GM19035 (cell line): ENCODE results near the gene YPEL5.
"Not testable (repeated sequence)": the region's sequence is repeated elsewhere in the genome, so short reads cannot be mapped to it uniquely, and the experiment has no call there.

Source experiments
- ATAC-seq: cut with Tn5 transposase; IDR thresholded peaks from one replicate; pipeline ENCODE4 v1.9.1; 2021; ENCODE audit not compliant: unreplicated experiment

The YPEL5 gene

DNA sequence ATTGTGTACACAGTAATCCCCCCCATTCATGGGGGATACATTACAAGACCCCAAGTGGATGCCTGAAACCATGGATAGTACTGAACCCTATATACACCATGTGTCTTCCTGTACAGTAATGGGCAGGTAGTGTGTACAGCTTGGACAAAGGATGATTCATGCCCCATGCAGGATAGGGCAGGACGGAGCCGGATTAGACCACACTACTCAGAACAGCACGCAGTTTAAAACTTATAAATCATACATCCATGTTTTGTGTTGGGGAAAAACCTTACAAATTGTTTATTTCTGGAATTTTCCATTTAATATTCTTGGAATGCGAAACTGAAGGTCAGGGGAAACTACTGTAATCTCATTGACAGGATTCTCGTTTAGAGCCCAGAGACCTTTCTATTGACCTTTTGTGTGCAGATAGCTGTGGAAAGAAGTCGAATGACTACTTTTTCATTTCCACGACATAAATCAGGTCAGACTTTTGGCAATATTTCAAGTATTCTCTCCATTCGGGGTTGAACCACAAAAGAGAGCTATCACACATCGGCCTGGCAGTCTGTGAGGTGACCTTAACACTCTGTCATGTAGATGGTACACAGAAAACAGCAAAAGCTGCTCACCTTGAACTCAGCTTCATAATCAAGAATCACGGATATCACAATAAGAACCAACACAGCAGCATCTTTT is 9.9 kb upstream of the YPEL5 start:
- no peak for ATAC-seq

DNA sequence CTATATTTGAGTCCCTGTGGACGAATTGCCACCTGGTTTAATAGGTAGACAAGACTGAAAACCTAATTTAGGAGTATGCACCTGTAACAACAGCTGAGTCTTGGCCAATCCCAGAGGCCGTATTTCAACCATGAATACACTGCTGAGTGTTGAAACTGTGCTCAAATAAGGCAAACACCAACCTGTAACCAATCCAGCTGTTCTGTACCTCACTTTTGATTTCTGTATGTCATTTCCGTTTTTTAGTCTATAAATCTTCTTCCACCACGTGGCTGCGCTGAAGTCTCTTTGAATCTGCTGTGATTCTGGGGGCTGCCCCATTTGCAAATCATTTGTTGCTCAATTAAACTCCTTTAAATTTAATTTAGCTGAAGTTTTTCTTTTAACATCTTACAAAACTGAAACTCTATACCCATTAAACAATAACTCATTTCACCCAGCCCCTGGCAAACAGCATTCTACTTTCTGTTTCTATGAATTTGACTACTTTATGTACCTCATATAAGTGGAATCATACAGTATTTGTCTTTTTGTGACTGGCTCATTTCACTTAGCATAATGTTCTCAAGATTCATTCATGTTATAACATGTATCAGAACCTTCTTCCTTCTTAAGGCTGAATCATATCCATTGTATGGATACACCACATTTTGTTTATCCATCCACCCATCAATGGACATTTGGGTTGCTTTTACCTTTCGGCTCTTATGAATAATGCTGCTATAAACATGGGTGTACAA is 7.5 kb upstream of the YPEL5 start:
- ATAC-seq = no peak

DNA sequence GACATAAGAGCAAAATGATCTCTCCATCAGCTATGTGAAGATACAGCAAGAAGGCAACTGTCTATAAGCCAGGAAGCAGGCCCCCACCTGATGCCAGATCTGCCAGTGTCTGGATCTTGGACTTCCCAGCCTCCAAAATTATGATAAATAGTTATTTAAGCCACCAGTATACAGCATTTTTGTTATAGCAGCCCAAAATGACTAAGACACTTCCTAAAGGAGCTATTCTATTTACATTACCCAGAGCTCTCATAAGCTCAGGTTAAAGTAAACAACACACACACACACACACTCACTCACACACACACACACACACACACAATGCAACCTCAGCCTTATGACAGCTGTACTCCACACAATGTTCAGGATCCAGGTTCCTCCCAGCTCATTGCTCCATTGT is 5.7 kb upstream of the YPEL5 start:
- no peak for ATAC-seq

DNA sequence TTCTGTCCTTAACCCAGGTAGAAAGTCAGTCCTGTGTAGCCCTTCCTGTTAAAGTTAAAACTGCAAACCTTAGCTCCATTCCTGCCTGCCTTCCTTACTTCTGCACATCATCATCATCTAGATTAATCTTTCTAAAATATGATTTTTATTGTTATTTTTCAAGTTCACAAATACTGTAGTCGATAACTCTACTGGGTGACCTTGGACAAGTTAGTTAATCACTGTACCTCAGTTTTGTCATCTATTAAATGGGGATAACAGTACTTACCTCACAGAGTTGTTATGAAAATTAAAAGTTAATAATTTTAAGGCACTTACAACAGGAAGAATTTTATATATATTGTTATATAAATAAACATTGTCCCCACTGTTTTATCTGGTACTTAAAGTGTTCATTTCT is 2.5 kb upstream of the YPEL5 start:
- ATAC-seq = no peak

DNA sequence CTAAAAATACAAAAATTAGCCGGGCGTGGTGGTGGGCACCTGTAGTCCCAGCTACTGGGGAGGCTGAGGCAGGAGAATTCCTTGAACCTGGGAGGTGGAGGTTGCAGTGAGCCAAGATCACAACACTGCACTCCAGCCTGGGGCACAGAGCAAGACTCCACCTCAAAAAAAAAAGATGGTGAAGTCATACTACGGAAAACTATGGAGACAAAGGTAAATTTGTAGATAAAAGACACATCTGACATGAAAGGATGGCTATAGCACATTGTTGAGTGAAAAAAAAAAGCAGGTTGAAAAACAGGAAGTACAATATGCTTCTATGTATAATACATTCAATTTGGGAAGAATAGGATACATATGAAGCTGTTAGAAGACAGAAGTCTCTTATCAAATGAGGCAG is 1.9 kb upstream of the YPEL5 start:
- not testable (repeated sequence) for ATAC-seq

DNA sequence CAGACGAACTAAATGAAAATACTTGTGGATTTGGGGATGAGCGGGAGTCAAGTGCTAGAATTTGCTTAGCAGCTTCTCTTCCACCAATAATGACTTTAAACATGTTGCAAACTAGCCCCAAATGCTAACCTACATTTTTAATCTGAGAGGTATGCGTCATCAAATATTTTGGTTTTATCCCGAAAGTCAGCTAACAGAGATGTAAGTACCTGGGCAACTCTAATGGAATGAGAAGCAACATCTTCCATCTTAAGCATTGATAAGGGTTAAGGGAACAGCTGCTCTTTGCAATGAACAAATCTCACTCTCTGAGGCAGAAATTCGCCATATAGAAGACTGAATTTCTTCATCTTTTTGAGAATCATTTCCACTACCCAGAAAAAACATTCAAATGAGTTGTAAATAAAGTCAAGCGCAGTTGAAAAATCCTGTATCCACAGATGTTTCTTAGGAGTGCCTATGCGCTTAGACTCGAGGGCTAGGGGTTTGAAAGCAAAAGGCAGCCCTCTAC is 926 bp upstream of the YPEL5 start:
- ATAC-seq = no peak

DNA sequence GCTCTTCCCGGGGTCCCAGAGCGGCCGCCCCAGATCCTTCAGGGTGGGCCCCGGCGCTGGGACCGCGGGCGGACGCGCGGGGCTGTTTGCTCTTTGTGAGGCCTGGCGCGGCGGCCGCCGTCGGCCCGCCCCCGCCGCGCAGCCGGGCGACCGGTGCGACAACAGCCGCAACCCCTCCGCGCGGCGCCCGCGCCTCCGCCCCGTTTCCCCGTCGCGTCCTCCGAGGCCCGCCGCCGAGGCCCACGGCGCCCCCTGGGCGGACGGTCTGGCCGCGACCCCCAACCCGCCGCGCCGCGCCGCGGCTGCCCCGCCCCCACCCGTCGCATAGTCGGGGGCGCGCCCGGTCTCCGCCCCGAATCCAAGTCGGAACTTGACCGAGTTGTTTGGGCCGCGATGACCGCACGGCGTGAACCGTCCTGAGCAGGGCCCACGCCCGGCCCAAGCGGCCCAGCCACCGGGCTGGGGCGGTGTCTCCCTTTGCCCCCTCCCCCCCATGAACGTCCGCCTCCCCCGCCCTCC is 448 bp downstream of the YPEL5 start:
- ATAC-seq = peak; percentile 6

DNA sequence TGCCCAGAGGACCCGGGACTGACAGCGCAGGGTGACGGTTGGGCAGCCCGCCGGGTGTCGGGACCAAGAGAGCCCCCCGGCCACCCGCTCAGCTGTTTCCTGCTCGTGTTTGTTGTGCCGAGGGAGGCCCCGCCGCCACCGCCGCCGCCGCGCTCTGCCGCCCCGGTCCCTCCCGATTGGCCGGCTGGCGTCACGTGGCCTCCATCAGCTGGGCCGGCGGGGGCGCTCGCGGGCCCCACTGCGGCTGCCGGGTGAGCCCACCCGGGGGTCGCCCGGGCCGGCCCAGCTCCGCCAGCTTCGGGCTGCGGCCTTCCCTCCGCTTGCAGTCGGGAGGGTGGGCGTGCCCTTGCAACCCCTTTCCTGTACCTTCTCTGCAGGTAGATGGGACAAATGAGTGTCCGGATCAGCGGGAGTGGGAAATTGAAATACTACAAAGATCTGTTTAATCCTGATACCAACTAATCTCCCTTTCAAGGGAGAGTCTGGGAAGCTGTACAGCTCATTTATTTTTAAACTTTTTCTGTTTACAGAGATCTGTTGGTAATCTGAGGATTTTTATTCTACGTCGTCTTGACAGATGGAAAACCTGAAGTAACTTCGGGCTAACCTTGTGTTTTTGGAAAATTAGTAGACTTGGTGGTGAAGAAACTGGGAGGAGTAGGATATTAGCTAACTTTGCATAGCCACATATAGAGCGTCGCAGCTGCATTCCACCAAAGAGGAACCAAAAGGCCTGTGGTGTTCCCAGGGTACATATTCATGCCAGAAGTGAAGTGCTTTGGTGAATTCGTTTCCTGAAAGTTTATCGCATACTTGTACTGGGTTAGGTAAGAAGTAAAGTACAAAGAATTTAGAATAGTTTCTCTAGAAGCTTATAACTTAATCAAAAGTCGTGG is 1.2 kb downstream of the YPEL5 start:
- peak; percentile 23 for ATAC-seq

DNA sequence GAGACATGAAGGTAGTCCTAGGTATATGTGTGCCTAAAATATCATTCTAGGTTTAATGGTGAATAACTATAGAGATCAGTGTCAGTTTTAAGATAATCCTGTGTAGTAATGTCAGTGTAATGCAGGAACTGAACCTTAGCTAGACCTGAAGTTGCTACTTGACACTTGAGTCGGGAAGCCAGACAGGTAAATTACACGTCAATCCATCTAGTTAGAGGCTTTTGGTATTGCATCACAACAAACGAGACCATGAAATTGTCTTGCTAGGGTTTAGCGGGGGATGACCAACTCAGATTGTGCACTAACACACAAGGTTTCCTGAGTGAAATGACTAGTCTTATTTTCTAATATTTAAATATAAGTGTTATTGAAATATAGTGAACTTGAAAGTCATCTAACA is 2.0 kb downstream of the YPEL5 start:
- ATAC-seq = no peak

DNA sequence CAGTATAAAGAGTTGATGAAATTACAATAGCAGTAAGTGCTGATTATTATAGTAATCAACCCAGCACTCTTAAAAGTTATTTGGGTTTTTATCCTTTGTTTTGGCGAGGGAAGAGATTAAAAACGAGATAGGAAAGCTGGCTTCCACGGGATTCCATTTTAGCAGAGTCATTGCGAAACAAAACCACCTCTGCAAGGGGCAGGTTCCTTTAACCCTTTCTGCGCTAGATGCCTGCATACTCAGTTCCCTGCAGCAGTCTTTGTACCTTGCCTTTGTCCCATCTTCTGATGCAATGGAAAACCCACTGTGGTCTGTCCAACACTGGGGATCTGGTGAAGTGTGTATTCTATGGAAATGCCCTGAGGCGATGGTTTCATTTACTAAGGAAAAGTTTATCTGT is 2.7 kb downstream of the YPEL5 start:
- no peak for ATAC-seq

DNA sequence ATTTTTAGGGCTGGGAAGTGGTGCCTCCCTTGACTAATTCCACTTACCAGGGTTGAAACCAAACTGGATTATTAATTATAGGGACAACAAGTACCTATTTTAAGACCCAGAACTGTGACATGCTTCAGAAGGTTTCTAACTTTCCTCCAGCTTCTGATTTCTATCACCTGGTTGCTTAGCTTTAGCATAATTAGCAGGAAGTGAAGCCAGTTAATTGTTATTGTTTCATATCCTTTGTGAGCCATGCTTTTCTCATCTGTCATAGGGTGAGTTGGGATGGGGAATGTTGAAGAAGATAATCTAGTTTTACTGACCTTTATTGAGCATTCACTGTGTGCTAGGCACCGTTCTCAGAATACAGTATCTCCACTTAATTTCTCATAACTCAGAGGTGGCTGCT is 3.2 kb downstream of the YPEL5 start:
- no peak for ATAC-seq

DNA sequence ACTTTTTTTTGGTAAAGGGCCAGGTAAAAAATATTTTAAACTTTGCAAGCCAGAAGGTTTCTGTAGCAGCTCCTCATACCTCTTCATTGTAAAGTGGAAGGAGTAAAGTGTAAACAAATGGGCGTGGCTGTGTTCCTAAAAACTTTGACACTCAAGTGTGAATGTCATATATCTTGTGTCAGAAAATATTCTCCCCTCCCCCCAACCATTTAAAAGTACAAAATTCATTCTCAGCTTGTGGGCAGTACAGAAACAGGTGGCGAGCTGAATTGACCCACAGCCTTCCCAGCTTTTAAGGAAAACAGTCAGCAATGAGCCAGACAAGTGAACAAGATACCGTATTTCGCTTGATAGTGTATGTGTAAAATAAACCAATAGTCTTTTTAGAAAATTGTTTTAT is 4.0 kb downstream of the YPEL5 start:
- no peak for ATAC-seq

DNA sequence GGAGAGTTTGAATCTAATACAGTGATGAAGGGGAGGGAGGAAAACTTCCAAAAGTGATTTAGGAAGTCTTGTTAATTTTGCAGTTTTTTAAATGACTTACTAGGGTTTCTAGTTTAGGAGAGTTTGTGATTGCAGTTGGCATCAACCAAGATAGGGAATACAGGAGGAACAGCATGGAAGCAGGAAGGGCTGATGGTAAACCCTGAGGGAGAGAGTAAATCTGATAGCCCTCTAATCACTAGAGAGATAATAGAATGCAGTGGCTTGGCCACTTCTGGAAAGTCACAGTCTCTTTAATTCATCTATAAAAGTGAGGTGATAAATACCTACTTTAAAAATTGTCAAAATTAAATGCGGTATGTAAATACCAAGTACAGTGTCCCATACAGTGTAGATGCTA is 5.6 kb downstream of the YPEL5 start:
- no peak for ATAC-seq

DNA sequence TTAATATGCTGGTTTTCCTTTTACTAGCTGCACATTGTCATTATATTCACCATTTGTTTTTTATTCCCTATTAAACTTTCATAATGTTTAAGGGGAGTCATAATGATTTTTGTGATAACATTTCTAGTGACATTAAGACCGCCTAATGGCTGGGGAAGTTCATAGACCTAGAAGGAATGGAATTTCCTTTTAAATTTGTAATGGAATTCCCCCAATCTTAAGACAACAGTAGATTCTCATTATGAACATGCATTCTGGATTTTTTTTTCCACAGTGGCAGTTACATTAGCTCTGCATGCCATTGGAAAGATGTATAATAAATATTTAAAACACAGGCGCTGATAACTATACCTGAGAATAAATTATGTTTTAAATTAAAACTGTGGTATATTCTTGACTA is 8.4 kb downstream of the YPEL5 start:
- ATAC-seq = no peak

DNA sequence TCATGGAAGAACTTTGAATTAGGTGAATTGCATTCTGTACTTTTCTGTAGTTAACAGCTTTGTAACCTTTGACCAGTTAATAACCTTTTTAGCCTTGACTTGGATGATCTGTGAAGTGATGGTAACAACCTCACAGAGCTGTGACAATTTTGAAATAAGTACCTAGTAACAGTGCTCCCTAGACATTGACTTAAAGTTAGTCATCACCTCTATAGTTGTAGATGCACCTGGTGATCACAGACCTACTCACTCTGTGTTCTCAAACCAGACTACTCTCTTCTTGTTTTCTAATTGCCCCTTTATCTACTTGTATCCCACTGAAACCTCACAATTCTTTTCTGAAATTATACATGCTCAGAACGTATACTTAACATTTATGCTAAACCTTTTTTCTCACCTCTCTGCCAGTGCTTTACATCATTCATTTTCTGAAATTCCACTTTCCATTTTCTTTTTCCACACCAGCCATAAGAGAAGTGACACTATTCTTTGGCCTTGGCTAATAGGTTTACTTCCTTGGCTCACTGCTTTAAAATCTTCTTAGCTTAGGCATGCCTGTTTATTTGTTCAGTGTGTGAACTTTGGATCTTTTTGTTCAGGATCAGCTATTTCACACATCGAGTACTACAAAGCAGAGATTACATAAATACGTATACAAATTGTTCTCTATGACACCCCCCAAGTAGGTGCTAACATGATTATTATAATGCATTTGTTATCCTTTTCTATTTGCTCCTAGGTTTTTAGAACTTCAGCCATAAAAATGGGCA is 9.3 kb downstream of the YPEL5 start:
- ATAC-seq = no peak

DNA sequence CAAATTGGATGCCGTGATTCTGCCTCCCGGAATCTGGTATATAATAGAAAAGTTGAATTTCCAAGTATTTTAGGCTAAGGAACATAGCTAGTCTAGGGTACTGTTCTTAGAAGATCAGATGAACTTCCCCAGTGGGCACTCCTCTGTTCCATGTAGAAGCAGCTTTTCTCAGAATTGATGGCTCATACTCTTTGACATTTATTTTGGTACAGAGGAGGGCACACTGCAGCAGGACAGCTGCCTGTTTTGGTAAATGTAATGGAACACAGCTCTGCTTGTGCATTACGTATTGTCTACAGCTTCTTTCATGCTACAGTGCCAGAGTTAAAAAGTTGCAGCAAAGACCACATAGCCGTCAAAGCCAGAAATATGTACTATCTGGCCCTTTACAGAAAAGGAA is 10.8 kb downstream of the YPEL5 start:
- ATAC-seq = no peak

DNA sequence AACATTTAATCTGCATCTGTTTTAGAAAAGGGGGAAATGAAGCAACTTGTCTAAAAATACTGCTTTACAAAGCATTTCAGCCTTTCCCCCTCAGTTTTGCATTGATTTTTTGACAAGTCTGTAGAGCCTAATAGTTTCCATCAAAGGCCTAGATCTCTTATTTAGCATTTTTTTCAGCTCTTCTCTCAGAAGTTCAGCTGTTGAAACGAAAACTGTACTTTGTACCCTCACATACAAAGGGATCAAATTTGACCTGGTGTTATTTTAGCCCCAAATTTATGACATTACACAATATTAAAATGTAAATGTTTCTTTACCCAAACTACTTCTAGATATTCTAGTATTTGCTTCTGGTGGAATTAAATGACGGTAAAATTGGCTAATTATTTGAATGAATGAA is 13.0 kb downstream of the YPEL5 start:
- ATAC-seq = no peak

DNA sequence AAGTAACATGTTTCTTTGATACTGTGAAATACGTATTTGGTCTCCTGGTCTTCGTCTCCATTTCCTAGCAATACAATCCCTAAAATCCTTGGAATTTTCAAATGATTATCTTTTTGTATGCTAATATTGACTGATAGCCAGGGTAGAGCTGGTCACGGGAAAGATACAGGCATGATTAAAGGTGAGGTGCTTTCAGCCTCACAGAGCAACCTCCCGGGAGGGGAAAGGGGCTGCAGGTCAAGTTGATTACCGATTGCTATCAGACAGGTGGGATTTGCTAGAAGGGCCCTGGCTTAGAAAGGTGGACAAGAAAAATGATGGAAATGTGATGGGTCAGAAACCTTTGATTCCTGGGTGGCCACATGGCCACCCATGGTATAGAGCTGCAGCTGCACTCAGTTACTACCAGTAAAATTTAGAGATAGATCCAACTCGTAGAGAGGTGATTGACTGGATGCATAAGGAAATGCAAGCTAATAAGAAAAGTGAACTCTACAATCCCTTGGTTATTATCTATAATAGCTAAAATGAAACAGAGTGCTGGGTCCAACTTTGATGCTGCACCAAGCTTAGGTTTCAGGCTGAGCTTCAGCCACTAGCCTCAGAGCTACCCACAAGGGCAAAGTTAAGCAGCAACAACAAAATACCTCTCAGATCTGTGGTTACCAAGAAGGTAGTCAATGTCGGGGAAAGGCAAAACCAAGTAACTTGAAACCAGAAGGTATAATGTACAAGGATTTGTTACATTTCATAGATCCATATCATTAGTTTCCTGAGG is 15.3 kb downstream of the YPEL5 start:
- ATAC-seq = no peak

DNA sequence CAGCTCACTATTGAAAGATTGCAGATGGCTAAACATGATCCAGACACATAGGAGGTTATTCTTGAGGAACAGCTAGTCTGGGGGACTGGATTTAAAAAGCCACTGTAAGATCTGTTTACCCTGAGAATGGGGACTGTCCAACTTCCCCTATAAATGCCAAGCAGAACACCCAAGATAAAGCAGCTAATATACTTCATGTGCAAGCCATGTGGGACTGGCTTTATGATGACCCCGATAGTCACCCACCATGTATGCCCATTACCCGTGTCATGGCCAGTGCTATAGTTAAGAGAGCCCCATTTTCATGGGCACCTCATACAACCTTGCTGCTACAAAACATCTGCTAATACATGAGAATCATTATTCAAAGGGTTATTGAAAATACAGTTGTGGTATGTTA is 16.0 kb downstream of the YPEL5 start:
- no peak for ATAC-seq
